T-helper 2 cell treated with Interferon-gamma antibody and Interleukin-4, amounts not matched to agents 5 μg/mL and 100 μg/mL, for 36 hours (primary cell): ENCODE data around the gene GRIP1.

Source experiments
- DNase-seq: peaks from one replicate; pipeline ENCODE4 v3.0.0; 2021; ENCODE audit warnings: low spot score
- H3K27ac Mint-ChIP-seq: one replicate; pipeline ENCODE4 v1.8.0; 2021; ENCODE audit warnings: mild to moderate bottlenecking, mixed read lengths
- H3K27me3 Mint-ChIP-seq: one replicate; pipeline ENCODE4 v1.8.0; 2021; ENCODE audit warnings: low read depth, mixed read lengths
- H3K36me3 Mint-ChIP-seq: one replicate; pipeline ENCODE4 v1.8.0; 2021; ENCODE audit warnings: low read depth, mixed read lengths
- H3K4me1 Mint-ChIP-seq: one replicate; pipeline ENCODE4 v1.8.0; 2021; ENCODE audit warnings: low read depth, mixed read lengths
- H3K4me3 Mint-ChIP-seq: one replicate; pipeline ENCODE4 v1.8.0; 2022; ENCODE audit warnings: mild to moderate bottlenecking, moderate library complexity, mixed read lengths
- H3K9me3 Mint-ChIP-seq: one replicate; pipeline ENCODE4 v1.8.0; 2021; ENCODE audit warnings: mixed read lengths

GRIP1 gene

DNA sequence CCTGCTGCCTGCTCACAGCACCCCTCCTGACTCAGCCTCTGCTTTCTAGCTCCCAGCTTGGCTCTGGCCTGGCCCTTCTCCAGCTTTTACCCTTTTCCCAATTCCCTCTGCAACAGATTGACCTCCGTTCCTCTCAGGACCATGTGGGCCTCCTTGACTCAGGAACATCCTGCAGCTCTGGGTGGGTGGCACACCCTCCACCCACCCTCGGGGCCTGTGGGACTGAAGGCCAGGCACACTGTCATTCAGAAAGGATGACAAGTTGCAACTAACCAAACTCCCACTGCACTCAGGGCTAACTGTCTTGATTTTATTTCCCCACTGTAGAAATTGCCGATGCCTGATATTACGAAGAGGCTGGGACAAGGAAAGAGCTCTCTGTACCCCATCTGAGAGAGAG lies 317.2 kb downstream of the GRIP1 start:
- H3K4me3 Mint-ChIP-seq, result no peak overlapping the region
- peaks cover 2% of the 10 kb centered on the region for H3K36me3 Mint-ChIP-seq
- no peak overlapping the region for H3K27ac Mint-ChIP-seq
- H3K4me1 Mint-ChIP-seq, result no peaks in the 10 kb centered on the region
- DNase-seq, result no peak
- no peaks in the 10 kb centered on the region for H3K9me3 Mint-ChIP-seq
- no peaks in the 10 kb centered on the region for H3K27me3 Mint-ChIP-seq

DNA sequence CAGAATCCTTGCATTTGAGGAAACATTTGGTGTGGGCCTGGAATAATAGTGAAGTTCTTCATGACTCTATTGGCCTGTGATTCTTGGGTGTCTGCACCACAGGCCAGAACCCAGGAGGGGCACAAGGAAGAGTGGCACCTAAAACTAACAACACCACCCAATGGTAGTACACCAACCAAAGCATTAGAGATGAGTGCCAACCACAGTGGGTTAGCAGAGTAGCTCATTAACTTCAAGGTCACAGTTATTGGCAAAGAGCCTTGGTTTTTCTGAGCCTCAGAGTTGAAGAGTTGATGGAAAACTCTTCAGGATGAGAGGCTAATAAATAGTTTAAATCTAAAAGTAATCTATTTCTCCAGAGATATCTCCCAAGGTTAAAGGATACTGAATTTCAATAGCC lies 319.6 kb downstream of the GRIP1 start:
- Mint-ChIP-seq H3K27me3 (no peaks in the 10 kb centered on the region), H3K4me3 (no peak overlapping the region), H3K4me1 (no peaks in the 10 kb centered on the region), H3K36me3 (peaks cover 2% of the 10 kb centered on the region), H3K9me3 (no peaks in the 10 kb centered on the region), H3K27ac (no peak overlapping the region)
- DNase-seq, result no peak

DNA sequence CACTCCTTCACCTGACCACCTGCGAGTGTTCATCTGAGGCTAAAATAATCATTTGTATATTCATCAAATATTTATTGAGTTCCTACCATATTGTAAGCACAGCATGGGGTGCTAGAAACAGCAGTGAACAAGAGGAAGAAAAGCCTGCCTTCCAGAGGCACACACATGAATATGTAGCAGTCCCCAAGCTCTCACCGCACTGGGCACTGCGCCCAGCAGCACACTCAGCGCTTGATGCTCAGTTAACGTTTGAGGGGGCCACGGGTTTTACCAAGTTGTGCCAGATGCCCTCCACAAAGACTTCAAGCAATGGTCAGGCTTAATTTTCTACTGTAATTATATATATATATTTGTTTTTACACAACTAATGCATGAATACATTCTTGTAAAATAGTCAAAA lies 324.6 kb downstream of the GRIP1 start:
- H3K9me3 Mint-ChIP-seq, result no peaks in the 10 kb centered on the region
- H3K4me1 Mint-ChIP-seq, result peaks cover 7% of the 10 kb centered on the region
- no peaks in the 10 kb centered on the region for H3K27me3 Mint-ChIP-seq
- no peak overlapping the region for H3K4me3 Mint-ChIP-seq
- no peak overlapping the region for H3K27ac Mint-ChIP-seq
- peaks cover 28% of the 10 kb centered on the region for H3K36me3 Mint-ChIP-seq
- DNase-seq, result no peak

DNA sequence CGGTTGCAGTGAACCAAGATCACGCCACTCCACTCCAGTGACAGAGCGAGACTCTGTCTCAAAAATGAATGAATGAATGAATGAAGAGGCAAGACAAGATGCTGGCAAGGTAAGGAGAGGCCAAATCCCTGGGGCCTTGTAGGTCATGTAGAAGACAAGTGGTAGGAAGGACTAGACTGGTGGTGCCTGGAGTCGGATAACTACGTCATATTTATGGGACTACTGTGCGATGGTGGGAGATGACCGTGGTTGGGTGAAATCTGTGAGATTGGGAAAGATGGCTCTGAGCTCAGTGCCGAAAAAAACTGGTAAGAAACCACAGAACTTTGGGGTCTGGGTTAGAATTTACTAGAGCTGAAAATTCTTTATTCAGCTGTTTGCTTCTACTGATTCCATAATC lies 326.0 kb downstream of the GRIP1 start:
- Mint-ChIP-seq H3K36me3 (peaks cover 30% of the 10 kb centered on the region), H3K27me3 (no peaks in the 10 kb centered on the region), H3K27ac (no peak overlapping the region), H3K4me1 (peaks cover 7% of the 10 kb centered on the region), H3K4me3 (no peak overlapping the region), H3K9me3 (no peaks in the 10 kb centered on the region)
- DNase-seq, result no peak

DNA sequence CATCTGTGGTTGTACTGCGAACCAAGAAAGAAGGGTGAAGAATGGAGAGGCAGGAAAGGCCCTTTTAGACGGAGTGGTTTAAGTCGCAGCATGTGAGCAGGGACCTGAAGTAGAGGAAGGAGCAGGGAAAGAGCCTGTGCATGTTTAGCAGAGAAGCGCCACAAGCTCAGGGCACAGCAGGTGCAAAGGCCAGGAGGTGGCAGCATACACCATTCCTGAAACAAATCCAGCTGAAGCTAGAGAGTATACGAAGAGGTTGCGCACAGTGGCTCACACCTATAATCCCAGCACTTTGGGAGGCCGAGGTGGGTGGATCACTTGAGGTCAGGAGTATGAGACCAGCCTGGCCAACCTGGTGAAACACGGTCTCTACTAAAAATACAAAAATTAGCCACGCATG lies 326.7 kb downstream of the GRIP1 start:
- peaks cover 7% of the 10 kb centered on the region for H3K4me1 Mint-ChIP-seq
- no peak for DNase-seq
- no peaks in the 10 kb centered on the region for H3K9me3 Mint-ChIP-seq
- H3K4me3 Mint-ChIP-seq, result no peak overlapping the region
- H3K36me3 Mint-ChIP-seq, result peaks cover 32% of the 10 kb centered on the region
- no peaks in the 10 kb centered on the region for H3K27me3 Mint-ChIP-seq
- H3K27ac Mint-ChIP-seq, result no peak overlapping the region

DNA sequence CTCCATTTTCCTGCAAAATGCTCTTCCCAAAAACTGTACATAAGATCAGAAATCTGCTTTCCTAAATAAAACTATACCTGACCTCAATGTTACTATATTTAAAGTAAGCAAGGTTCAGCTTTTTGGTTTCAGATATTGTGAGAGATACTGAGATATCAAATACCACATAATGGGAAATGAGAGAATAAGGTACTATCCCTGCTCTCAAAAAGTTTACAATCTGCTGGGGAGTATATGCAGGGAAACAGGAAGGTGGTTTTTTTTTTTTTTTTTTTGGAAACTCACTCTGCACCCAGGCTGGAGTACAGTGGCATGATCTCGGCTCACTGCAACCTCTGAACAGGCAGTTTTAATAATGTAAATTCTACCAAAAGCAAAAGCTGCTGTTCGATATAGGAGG lies 327.6 kb downstream of the GRIP1 start:
- DNase-seq, result no peak
- H3K27ac Mint-ChIP-seq, result no peak overlapping the region
- peaks cover 37% of the 10 kb centered on the region for H3K36me3 Mint-ChIP-seq
- H3K4me3 Mint-ChIP-seq, result no peak overlapping the region
- no peaks in the 10 kb centered on the region for H3K27me3 Mint-ChIP-seq
- no peaks in the 10 kb centered on the region for H3K9me3 Mint-ChIP-seq
- H3K4me1 Mint-ChIP-seq, result peaks cover 7% of the 10 kb centered on the region

DNA sequence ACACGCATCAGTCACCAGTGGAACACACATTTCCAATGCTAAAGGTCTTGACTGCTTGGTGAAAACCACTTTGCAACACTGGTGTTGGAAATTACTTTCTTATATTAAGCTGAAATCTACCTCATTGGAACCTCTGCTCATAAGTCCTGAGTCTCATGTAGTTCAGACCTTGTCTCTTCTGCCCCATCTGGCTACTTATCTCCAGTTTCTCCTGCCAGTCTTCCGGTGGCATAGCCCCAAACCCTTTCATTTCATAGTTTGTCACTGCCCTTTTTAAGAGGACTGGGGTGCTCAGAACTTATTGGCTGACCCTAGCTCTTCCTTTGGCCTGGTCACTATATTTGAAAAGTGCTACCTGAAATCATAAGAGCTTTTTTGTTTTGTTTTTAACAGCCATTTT lies 332.9 kb downstream of the GRIP1 start:
- no peaks in the 10 kb centered on the region for H3K27me3 Mint-ChIP-seq
- H3K9me3 Mint-ChIP-seq, result peaks cover 18% of the 10 kb centered on the region
- peak overlapping the region; percentile 36 for H3K27ac Mint-ChIP-seq
- H3K4me1 Mint-ChIP-seq, result peaks cover 29% of the 10 kb centered on the region
- peak overlapping the region; percentile 29 for H3K4me3 Mint-ChIP-seq
- peaks cover 69% of the 10 kb centered on the region for H3K36me3 Mint-ChIP-seq
- no peak for DNase-seq

DNA sequence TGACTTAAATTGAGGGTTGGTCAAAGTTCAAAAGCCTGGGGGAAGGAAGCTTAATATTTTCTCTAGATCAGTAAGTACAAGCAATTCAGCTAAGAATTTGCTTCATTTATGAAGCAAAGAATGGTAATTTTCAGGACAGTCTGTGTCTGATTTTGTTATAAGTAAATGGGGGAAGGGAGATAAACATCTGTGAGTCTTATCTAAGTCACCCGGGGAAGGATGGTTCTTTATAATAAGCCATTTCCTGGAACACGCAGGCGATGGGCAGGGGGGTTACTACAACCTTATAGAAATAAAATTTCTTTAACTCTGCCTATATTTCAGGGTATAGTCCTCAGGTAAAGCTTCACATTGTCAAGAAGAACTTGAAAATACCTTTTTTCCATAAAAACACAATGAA lies 333.7 kb downstream of the GRIP1 start:
- peaks cover 21% of the 10 kb centered on the region for H3K9me3 Mint-ChIP-seq
- H3K4me3 Mint-ChIP-seq, result peak overlapping the region; percentile 40
- H3K36me3 Mint-ChIP-seq, result peaks cover 71% of the 10 kb centered on the region
- H3K4me1 Mint-ChIP-seq, result peaks cover 26% of the 10 kb centered on the region
- H3K27ac Mint-ChIP-seq, result peak overlapping the region; percentile 42
- no peak for DNase-seq
- H3K27me3 Mint-ChIP-seq, result no peaks in the 10 kb centered on the region

DNA sequence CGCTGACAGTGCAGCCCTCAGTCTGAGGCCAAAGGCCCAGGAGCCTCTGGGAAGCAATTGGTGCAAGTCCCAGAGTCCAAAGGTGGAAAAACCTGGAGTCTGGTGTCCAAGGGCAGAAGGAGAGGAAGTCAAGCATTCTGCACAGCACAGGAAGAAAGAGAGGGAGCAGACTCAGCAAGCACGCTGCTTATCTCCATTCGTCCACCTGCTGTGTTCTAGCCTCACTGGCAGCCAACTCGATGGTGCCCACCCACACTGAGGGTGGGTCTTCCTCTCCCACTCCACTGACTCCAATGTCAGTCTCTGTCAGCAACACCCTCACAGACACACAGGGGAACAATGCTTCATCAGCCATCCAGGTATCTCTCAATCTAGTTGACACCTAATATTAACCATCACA lies 337.8 kb downstream of the GRIP1 start:
- DNase-seq, result no peak
- no peak overlapping the region for H3K4me3 Mint-ChIP-seq
- H3K4me1 Mint-ChIP-seq, result peaks cover 22% of the 10 kb centered on the region
- H3K27ac Mint-ChIP-seq, result no peak overlapping the region
- peaks cover 21% of the 10 kb centered on the region for H3K9me3 Mint-ChIP-seq
- peaks cover 76% of the 10 kb centered on the region for H3K36me3 Mint-ChIP-seq
- H3K27me3 Mint-ChIP-seq, result no peaks in the 10 kb centered on the region

DNA sequence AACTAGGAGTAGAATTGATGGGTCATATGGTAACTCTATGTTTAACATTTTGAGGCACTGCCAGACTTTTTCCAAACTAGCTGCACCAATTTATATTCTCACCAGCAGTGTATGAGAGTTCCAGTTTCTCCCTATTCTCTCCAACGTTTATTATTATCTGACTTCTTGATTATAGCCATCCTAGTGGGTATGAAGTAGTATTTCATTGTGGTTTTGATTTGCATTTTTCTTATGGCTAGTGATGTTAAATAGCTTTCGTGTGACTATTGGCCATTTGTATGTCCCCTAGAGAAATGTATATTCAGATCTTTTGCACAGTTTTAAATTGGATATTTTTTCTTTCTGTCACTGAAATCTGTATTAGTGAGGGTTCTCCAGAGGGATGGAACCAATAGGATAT lies 338.7 kb downstream of the GRIP1 start:
- Mint-ChIP-seq H3K9me3 (peaks cover 21% of the 10 kb centered on the region), H3K27ac (no peak overlapping the region), H3K4me3 (no peak overlapping the region), H3K4me1 (peaks cover 12% of the 10 kb centered on the region), H3K27me3 (no peaks in the 10 kb centered on the region), H3K36me3 (peaks cover 67% of the 10 kb centered on the region)
- no peak for DNase-seq

DNA sequence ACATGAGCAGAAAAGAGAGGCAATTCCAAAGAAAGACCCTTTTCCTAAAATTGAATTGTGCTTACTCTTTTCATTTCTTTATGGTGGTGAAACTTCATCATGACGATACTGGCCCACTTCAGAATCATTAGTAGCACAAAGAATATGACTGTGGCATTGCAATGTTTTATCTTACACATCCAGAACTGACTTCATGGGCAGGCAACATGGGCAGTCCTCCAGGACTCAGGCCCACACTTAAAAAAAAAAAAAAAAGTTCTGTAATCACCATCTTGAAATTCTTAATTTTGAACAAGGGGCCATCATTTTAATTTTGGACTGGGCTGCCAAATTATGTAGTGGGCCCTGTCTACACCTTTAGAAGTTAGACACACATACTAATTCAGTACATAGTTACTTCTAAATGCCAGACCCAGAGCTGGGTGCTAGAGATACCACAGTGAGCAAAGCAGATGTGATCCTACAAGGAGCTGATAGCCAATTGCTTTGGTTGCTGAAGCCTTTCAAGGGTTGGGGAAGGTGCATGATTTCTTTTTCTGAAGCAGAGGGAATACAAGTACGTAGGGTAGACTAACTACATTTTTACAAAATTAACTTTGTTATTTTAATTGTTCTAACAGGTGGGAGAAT lies 341.4 kb downstream of the GRIP1 start:
- Mint-ChIP-seq H3K27ac (no peak overlapping the region), H3K4me3 (no peak overlapping the region), H3K4me1 (peaks cover 3% of the 10 kb centered on the region), H3K27me3 (no peaks in the 10 kb centered on the region), H3K9me3 (peaks cover 15% of the 10 kb centered on the region), H3K36me3 (peaks cover 55% of the 10 kb centered on the region)
- no peak for DNase-seq

DNA sequence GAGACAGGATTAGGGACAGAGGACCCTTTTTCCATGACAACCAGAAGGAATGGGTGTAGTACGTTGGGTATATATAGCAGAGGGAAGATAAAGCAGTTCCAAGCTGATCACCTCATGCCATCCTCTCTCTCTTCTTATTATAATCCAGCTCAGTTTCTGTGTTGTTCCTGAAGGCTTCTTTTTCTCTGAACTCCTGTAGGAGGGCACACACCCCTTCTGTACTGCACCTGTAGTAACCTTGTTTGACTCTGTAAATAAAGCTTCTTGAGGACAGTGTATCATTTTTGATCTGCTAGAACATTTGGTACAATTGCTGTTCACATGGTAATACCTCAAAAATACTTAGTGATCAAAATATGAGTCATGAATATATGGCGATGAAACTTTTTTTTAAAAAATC lies 343.1 kb downstream of the GRIP1 start:
- peaks cover 7% of the 10 kb centered on the region for H3K4me1 Mint-ChIP-seq

DNA sequence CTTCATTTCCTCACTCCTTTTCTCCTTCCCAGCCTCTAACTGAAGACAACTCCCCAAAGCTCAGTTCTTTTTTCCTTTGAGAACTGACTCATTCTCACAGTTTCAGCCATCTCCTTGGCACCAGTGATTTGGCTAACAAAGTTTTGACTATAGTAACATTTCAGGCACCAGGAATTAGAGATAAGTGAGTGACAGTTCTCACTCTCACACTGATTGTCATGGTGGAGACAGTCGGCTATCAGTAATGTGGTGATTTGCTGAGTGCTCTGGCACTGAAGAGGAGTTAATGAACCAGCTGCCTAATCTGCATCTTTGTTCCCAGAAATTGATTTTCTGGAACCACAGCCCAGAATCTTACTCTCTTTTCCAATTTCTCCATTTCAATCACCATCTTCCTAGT lies 347.1 kb downstream of the GRIP1 start:
- Mint-ChIP-seq H3K27me3 (no peaks in the 10 kb centered on the region), H3K4me3 (no peak overlapping the region), H3K36me3 (peaks cover 45% of the 10 kb centered on the region), H3K4me1 (peaks cover 11% of the 10 kb centered on the region), H3K27ac (no peak overlapping the region), H3K9me3 (no peaks in the 10 kb centered on the region)
- no peak for DNase-seq

More for the DNA sequence above, 343.1 kb downstream of the GRIP1 start:
- Mint-ChIP-seq H3K27me3 (no peaks in the 10 kb centered on the region), H3K36me3 (peaks cover 55% of the 10 kb centered on the region), H3K27ac (no peak overlapping the region), H3K9me3 (peaks cover 1% of the 10 kb centered on the region), H3K4me3 (no peak overlapping the region)
- DNase-seq, result no peak

DNA sequence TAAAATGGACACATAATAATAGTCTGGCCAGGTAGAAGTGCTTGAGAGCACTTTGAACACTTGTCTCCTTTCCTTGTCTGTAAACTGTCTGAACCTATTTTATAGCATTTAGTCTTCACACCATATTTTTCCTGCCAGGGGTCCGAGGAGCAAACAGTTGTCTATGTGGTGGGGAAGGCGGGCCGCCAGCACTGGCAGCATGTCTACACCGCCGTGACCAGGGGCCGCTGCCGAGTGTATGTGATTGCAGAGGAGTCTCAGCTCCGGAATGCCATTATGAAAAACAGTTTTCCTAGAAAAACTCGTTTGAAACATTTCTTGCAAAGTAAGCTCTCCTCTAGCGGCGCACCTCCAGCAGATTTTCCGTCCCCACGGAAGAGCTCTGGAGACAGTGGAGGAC lies 347.9 kb downstream of the GRIP1 start:
- Mint-ChIP-seq H3K27me3 (no peaks in the 10 kb centered on the region), H3K4me1 (peaks cover 11% of the 10 kb centered on the region), H3K27ac (no peak overlapping the region), H3K9me3 (no peaks in the 10 kb centered on the region), H3K4me3 (no peak overlapping the region), H3K36me3 (peaks cover 48% of the 10 kb centered on the region)
- no peak for DNase-seq

DNA sequence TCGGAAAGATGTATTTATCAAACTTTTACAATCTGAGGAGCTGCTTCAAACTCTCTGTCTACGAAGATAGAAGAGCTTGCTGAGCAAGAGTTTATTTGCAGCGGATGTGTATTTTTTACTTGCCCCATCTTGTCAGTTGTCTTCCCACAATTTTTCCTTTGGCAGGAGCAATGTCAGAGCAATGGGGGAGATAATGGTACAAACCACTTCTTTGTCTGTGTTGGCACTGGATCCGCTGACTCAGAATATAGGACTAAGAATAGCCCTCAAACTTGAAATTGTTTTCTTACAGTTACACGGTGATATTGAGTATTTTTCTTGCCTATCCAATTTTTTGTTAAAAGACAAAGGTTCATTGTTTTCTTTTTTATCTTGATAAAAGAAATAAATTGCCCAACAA lies 348.9 kb downstream of the GRIP1 start:
- peaks cover 58% of the 10 kb centered on the region for H3K36me3 Mint-ChIP-seq
- no peaks in the 10 kb centered on the region for H3K27me3 Mint-ChIP-seq
- no peak overlapping the region for H3K4me3 Mint-ChIP-seq
- no peaks in the 10 kb centered on the region for H3K9me3 Mint-ChIP-seq
- no peak overlapping the region for H3K27ac Mint-ChIP-seq
- H3K4me1 Mint-ChIP-seq, result peaks cover 11% of the 10 kb centered on the region
- no peak for DNase-seq
